Ureter (tissue), 1 donor: ENCODE results near the gene IGLL5. TPM values are rescaled to one million over a fixed set of nuclear protein-coding genes. Genes with fewer than 3 reads are reported as not detected.
"Not testable (repeated sequence)": the region's sequence is repeated elsewhere in the genome, so short reads cannot be mapped to it uniquely, and the experiment has no call there.

Source experiments
- DNase-seq: peaks from one replicate; pipeline ENCODE4 v3.0.0-alpha.2; 2020; ENCODE audit warnings: low spot score
- total RNA-seq: library from RNA; stranded (reverse); gene quantifications from one replicate; pipeline ENCODE4 v1.2.4, GENCODE V29; 2023
- donor health status: DM: yes; HTN: yes; CAD: no.

IGLL5 gene
- total RNA-seq, 1 donor from 2014 or later: 34.5 TPM

GRCh38 chr22:22900527-22901205, 13.1 kb downstream of the IGLL5 start:
- DNase-seq: not testable (repeated sequence)

GRCh38 chr22:22901578-22902218, 14.1 kb downstream of the IGLL5 start:
- no peak for DNase-seq

DNA sequence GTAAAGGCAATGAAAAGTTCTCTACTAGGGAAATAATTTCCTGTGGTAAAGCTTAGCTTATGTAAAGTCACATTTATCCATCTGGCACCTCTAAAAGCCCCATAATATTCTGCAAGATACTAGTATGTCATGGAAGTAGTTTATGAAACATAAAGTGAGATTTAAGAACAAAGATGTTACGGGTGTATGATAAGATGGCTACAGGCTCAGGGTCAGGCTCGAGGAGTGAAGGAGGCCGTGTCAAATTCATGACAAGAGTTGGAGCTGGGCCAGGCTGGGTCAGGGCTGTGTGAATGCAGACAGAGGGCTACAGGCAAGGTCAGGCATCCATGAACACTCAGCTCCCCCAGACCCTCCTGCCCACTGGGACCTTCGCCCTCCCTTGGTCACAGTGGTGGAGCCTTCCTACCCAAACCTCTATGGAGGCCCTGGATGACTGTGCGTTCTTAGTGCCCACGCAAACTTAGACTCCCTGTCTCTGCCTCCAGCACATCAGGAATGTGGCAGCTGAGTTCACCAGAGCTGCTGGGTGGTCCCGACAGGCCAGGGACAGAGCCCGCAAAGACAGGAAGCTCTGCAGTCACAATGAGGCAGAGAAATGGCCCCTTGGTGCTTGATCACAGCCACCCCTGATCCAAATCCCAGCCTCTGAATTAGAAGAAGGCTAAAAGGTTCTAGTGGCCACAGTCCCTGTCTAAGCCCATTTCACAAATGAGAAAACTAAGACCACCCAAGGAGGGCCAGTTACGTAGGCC, 14.8 kb downstream of the IGLL5 start:
- DNase-seq: no peak

DNA sequence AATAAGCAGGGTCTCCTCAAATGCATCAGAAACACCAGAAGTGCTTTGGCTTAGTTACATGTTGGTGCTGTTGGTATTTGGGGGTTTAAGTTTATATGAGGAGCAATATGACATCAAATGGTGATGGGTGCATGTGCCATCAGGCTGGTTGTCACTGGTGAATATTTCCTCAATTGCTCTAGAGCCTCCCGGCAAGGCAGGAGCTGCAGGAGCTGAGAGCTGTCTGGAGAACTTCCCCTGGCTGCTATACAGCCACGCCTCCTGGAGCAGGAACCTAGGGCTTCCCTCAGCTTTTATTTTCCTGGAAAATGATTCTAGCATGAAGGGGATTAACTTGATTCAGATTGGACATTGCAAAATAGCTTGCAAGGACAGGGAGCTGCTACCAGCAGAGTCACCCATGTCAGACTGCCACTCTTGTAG, 15.8 kb downstream of the IGLL5 start:
- DNase-seq: no peak

- DNase-seq: not testable (repeated sequence)
These were observed 16.2 kb downstream of the IGLL5 start for GRCh38 chr22:22903781-22904192.

DNA sequence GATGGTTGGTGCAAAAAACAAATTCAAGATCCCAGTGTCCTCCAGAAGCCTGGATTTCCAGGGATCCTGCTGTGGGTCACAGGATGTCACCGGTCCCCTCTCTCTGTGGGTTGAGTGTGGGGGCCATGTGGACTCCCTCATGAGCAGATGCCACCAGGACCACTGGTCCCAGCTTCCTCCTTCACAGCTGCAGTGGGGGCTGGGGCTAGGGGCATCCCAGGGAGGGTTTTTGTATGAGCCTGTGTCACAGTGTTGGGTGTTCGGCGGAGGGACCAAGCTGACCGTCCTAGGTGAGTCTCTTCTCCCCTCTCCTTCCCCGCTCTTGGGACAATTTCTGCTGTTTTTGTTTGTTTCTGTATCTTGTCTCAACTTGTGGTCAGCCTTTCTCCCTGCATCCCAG, 17.1 kb downstream of the IGLL5 start:
- not testable (repeated sequence) for DNase-seq

- not testable (repeated sequence) for DNase-seq
These were observed 18.8 kb downstream of the IGLL5 start for GRCh38 chr22:22906391-22906790.

- DNase-seq: no peak
These were observed 19.4 kb downstream of the IGLL5 start for GRCh38 chr22:22906907-22907550.

DNA sequence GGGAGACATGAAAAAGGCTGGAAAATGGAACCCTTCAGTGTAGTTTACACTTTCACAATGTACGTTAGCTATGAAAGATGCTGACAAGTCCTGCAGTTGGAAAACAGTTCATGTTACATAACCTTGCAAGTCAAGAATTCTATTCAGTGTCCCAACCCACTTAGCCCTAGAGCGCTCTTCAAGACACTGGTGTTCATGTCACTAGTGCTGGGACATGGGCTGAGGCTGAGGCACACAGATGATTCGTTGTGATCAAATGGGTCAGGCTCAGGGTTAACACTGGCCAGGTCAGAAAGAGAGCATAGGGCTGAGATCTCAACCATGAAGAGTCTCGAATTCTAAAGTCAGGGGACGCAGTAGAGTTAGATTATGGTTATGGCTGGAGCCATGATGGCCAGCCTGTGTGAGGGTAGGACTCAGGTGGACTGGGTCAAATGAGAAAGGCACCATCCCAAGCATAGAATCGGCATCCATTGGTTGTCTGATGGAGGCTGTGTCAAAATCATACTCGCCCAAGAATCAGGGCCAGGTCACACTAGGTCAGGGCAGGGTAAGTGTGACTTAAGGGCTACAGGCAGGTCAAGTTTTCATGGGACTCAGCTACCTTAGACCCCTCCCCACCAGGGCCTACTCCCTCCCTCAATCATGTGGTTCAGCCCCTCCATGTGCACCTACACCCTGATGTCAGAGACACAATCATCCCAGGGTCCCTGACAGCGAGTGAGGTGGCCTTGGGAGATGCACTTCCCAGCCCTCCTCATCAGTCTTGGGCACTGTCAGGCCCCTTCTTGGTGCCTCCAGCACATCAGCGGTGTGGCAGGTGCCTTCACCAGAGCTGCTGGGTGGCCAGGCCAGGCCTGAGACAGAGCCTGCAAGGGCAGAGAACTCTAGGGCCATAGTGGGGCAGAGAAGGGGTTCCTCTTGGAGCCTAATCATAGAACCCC, 20.2 kb downstream of the IGLL5 start:
- no peak for DNase-seq

- no peak for DNase-seq
These were observed 20.9 kb downstream of the IGLL5 start for GRCh38 chr22:22908495-22908861.

DNA sequence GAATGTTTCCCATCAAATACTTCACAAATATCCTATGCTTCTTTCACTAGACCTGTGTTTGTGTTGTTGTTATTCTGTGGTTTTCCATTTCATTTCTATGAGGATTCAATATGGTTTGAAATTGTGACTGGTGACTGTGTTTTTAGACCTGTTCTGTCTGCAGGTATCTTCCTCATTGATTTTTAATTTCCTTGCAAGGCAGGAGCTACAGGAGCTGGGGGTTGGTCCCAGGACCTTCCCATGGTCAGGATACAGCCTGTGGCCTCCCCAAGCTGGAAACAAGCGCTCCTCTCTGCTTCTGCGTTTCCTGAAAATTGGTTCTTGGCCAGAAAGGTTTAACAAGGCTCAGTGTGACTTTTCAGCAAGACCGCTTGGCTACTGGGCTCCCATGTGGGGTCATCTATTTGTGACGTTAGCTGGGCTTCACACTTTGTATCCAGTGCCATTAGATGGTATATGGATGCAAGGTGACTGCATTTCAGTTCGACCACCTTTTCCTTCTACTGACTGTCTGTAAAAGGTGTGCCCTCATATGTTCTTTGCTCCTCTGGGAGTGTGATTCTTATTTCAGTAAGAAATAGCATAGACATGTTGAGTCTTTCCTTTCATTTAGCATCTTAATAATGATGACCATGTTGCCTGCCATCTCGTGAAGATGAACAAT, 21.5 kb downstream of the IGLL5 start:
- no peak for DNase-seq

DNA sequence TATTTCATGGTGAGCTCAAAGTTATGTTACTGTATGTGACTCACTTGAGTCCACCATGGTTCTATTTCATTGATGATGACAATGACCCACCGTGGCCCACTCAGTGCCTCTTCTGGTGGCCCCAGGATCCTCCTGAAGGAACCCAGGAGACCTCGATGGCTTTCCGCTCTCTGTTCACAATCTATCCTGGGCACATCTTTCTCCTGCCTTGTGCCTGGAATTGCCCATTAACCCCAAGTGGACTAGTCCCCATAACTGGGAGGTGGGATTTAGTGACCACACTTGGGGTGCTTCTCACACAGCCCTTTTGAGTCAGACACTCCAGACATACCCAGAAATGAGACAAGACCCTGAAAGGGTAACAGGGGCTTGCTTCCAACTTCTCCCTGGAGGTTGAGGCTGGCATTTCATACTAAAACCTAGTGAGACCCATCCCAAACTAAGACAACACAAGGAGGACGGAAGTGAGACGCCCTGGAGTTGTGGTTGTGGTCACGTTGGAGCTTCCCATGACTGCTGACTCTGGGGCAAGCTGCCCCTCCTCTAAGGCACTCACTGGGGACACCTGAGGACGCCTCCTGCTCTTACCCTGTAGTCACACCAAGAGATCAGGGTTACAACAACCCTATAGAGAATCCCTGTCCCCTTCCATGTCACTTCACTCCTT, 22.1 kb downstream of the IGLL5 start:
- no peak for DNase-seq

DNA sequence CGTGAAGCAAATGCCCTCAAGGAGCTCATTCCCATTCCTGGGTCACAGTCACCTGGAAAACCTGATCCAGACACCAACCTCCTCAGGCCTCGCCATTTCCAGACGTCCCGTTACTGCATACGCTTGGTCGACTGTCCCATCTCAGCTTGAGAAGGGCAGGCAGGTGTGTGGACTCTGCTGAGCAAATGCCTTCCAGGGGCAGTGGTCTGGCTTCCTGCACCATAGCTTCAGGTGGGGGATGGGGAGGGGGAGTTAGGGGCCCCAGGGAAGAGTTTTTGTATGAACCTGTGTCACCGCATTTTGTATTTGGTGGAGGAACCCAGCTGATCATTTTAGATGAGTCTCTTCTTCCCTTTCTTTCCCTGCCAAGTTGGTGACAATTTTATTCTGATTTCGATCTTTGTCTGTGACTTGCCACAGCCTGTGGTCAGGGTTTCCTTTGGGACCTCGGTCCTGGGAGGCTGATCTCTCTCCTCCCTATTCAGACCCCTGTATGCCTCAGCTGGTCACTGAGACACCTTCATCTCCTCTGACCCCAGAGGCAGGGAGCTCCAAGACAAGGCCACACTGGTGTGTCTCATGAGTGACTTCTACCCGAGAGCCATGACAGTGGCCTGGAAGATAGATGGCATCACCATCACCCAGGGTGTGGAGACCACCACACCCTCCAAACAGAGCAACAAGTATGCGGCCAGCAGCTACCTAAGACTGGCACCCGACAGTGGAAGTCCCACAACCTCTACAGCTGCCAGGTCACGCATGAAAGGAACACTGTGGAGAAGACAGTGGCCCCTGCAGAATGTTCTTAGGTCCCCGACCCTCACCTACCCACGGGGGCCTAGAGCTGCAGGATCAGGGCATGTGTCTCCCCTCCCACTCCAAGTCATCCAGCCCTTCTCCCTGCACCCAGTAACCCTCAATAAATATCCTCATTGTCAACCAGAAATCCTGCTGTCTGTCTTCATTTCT, 22.9 kb downstream of the IGLL5 start:
- DNase-seq: no peak

DNA sequence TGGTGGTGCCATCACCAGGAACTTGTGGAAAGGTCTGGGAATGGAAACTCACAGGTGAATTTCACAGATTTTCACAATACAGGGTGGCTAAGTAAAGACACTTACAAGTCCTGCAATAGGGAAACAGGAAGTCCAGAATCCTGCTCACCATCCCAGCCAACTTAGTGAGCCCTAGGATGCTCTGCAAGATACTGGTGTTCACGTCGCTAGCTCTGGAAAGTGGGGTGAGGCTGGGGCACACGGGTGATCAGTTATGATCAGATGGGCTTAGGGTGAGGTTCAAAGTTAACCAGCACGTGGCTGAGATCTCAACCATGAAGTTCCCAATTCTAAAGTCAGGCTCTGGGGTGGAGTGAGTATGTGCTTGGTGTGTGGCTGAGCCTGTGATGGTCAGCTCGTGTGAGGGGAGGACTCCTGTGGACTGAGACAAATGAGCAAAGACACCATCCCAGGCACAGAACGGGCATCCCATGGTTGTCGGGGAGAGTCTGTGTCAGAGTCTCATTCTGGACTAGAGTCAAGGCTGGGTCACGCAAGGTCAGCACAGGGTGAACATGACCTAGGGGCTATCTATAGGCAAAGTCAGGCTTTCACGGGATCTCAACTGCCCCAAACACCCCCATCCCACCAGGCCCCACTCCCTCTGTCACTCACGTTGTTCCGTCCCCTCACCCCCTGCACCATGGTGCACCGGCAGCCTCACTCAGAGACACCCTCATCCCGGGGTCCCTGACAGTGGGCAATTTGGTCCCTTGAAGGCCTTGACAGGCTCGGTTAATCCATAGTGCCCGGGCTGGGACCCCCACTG, 23.9 kb downstream of the IGLL5 start:
- DNase-seq: no peak

DNA sequence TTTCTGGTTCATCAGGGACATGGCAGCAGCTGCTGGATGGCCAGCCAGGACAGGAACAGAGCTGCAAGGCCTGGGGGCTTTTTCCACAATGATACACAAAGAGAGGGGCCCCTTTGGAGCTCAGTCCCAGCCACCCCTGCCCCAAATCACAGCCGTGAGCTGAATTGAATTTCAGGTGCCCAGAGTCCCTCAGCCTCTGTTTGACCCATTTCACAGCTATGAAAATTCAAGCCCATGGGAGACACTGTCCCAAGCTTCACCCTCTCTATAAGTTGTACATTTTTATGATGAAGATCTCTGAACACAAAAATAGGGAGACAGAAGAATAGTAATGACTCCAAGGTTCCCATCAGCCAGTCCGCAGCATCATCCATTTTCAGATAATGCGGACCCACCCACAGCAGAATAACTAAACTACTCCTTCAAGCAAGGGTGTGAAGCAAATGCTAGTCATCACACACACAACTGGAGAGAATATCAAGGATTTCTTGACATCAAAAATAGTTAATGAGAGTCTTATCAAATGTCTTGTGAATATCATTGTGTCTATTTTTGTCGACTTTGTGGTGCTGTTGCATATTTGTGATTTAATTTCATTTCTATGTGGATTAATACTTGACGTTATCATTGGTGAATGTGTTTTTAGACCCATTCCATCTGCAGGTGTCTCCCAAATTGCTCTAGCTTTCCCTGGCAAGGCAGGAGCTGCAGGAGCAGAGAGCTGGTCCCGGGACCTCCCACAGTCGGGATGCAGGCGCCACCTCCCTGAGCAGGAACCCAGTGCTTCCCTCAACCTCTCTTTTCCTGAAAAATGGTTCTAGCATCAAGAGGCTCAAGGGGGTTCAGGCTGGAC, 24.7 kb downstream of the IGLL5 start:
- no peak for DNase-seq

GRCh38 chr22:22912988-22913253, 25.3 kb downstream of the IGLL5 start:
- DNase-seq: no peak

DNA sequence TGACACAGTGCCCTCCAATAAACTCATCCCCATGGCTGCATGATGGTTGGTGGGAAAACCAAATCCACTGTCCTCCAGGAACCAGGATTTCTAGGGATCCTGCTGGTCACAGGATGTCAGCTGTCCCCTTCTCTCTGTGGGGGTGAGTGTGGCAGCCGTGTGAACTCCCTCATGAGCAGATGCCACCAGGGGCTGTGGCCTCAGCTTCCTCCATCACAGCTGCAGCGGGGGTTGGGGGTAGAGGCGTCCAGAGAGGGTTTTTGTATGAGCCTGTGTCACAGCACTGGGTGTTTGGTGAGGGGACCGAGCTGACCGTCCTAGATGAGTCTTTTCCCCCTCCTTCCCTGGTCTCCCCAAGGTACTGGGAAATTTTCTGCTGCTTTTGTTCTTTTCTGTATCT, 26.4 kb downstream of the IGLL5 start:
- DNase-seq: no peak
